HG03575 (cell line): Measurements from ENCODE around the gene RASL12.
"Not testable (repeated sequence)": the region's sequence is repeated elsewhere in the genome, so short reads cannot be mapped to it uniquely, and the experiment has no call there.

Experiments
- ATAC-seq: cut with Tn5 transposase; IDR thresholded peaks from one replicate; pipeline ENCODE4 v1.9.1; 2021; ENCODE audit not compliant: unreplicated experiment, insufficient number of reproducible peaks, low FRiP score; ENCODE audit errors: extremely low read depth

The RASL12 gene

DNA sequence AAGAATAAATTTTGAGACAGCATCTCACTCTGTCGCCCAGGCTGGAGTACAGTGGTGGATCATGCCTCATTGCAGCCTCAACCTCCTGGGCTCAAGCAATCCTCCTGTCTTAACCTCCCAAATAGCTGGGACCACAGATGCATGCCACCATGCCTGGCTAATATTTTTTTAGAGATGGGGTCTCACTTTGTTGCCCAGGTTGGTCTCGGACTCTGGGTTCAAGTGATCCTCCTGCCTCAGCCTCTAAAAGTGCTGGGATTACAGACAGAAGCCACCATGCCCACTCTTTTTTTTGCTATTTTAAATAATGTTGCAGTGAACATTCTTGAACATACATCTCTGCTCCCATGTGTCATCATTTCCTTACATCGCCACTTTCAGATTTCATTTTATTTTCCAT is 29.4 kb downstream of the RASL12 start:
- no peak for ATAC-seq

DNA sequence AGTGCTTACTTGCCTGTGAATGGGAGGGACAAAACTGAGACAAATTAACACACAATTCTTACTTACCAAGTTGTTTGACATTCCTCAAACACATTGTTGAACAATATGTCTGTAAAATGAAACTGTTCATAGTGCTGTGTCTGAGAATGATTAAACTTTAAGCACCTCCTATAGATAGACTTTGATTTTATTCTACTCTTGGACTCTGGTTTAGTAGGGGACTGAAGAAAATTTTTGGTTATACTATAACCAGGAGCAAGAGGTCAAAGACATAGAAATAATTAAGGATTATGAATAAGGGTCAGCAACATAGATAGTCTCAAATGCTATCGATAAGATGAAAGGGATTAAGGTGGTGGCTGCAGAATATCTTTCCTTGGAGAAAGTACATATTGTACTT is 30.5 kb downstream of the RASL12 start:
- no peak for ATAC-seq

DNA sequence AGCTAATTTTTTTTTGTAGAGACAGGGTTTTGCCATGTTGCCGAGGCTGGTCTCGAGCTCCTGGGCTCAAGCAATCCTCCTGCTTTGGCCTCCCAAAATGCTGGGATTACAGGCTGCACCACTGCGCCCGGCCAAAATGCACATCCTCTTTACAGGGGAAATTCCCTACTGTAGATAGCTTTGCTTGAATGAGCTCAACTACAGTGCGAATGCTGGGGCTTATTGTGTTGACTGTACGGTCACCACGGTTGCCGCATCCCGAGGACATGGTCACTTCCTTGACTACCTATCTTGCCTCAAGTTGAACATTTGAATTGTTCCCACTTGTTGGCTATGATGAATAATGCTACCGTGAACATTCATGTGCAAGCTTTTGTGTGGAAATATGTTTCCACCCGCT is 33.1 kb downstream of the RASL12 start:
- ATAC-seq, result no peak

DNA sequence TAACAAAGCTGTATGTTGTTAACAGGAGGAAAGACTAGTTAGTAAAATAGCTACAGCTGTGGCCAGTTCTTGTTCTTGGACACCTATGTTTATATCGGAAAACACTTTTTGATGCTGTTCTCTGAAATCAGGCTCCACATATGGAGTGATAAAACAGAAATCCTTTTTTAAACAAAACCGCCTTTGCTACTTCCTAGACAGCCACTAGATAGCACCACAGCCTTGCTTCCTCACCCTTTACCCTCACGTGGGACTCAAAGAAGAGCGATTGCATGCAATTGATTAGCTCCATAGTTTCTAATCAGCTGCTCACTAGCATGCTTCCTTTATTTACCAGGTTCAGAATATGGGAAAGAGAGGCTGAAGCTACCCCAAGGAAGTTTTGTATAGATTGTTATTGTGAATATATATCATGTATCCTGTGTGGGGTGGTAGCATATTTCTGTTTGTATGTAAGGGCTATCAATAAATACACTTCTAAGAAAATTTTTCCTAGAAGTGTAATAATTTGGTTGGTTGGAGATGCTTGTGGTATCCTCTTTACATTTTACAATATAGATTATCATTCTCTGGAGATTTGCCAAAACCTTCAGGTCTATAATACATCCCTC is 34.0 kb downstream of the RASL12 start:
- ATAC-seq, result no peak

DNA sequence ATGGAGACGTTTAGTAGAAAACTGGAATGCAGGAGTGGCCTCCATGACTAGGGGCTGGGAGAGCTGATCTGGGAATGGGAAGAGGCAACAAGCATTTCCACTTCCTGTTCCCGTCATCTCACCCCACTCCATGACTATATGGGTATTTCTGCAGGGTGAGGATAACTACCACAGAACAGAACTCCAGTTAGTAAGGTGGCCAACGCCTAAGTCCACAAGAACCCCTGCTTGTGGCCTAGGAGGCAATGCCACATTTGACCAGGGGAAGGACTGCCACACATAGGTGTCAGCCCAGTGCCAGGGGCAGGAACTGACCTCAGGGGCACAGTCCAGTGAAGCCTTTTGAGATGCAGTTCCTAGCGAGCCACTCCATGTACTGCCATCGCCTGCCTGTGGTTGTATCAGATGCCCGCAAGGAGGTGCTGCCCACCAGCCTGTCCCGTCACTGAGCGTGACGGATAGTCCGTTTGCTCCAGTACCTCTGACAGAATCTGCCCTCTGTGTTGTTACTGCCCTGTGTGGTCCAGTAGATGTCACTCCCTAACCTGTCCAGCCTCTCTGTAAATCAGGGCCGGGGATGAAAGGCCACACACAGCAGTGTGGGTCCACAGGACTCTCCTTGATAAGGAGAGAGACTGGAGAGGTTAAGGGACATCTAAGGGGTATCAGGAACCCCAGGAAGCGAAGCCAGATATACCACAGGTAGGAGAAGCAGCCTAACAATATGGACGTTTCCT is 34.8 kb downstream of the RASL12 start:
- no peak for ATAC-seq

DNA sequence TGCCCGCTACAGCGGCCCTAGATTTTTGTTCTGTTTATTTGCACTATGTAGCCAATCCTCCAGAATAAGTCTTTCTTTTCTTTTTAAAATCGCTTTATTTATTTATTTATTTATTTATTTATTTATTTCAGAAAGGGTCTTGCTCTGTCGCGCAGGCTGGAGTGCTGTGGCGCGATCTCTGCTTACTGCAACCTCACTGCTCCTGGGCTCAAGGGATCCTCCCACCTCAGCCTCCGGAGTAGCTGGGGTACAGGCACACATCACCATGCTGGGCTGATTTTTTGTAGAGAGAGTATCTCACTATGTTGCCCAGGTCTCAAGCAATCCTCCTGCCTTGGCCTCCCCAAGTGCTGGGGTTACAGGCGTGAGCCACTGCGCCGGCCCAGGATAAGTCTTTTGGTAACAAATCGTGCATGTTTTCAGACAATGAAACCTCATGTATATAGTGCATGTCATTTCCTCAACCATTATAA is 38.0 kb downstream of the RASL12 start:
- no peak for ATAC-seq

DNA sequence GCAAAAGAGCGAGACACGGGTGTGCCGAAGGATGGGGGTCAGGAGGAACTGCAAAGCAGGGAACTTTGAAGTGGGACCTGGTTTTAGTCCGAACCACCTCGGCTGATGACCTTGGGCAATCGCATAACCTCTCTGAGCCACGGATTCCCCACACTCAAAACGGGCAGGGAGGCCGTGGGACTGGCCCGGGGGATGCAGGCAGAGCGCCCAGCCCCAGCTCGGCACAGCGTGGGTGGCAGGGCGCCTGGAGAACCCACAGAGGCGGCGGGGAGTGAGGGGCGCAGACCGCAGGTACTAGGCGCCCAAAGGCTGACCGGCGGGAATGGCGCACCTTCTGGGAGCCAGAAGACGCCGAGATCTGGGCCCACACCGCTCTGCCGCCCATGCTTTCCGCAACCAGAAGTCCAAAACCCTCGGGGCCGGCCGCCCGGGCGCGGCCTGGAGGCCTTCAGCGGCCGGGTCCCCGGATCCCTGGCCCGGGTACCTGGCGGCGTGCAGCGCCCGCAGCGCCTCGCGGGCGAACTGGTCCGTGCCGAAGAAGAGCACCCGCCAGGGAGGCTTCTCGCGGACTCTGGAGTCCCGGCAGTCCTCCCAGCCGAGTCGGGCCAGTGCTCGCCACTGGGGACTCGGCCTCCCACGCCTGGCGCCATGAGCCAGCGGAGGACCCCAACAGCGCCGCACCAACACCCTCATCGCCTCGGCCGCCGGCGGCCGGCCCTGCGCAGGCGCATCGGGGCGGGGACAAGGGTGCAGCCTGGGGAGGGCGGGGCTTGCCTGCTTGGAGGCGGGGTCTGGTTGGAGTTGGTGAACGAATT is 38.7 kb downstream of the RASL12 start, which contains the start of gene MTFMT:
MTFMT (minus strand) TSS at position 719 of the 815 bp plus-strand sequence; CDS start at position 693, 26 bp downstream.
- ATAC-seq, result no peak

DNA sequence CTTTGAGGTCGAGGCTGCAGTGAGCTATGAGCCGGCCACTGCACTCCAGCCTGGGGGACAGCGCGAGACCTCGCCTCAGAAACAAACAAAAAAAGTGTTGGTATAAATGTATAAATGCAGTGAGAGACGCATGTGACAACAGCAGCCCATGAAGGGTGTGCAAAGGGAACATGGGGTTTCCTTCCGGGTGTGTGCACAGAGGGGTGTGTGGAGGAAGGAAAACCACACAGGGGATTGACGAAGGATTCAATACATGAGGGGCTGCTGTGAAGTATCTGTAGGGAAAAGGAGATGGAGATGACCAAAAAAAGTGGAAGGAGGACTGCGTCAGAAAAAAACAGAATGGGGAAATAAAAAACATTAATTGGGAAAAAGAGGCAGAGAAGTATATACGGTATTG is 39.5 kb downstream of the RASL12 start:
- no peak for ATAC-seq

DNA sequence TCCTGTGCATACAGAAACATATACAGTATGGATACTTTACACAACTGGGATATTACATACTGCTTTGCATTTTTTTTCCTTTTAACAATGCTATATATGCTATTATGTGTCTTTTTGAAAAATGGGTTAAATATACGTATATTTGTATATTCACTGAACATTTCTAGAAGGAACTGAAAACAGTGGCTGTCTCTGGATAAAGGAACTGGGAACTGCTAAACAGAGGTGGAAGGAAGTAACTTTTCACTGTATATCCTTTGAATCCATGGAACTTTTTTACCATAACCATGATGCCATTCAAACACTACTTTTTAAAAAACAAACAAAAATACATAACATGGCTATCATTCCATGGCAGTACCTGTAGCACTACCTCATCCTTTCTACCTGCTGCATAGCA is 40.2 kb downstream of the RASL12 start:
- ATAC-seq, result no peak

DNA sequence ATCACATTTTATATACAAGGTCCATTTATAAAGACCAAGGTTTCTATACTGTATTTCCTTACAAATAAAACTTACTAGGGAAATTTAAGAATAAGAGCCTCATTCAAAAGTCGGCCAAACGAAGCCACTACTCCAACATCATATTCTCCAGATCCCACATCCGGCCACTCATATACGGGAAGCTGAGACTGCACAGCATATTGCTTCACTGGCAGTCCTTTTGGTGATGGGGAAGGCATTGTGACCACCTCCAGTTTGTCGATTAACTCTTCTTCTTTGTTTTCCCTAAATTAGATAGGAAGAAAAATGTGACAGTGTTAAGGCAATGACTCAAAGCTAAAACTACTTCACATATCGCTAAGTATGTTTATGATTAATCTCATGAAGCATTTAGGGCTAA is 41.0 kb downstream of the RASL12 start:
- no peak for ATAC-seq

DNA sequence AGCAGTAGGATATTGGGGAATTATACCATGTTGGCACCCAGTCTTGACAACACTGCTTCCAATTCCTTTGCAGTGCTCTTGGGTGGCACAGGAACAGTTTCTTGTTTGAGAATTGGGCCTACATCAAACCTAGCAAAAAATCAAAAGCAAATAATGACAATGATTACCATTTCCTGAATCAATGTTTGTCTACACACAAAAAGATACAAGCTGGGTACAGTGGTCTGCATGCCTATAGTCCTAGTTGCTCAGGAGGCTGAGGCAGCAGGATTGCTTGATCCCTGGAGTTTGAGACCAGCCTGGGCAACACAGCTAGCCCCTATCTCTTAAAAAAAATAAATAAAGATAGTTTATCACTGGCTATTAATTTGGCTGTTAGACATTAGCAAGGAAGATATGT is 46.3 kb downstream of the RASL12 start:
- ATAC-seq, result no peak

DNA sequence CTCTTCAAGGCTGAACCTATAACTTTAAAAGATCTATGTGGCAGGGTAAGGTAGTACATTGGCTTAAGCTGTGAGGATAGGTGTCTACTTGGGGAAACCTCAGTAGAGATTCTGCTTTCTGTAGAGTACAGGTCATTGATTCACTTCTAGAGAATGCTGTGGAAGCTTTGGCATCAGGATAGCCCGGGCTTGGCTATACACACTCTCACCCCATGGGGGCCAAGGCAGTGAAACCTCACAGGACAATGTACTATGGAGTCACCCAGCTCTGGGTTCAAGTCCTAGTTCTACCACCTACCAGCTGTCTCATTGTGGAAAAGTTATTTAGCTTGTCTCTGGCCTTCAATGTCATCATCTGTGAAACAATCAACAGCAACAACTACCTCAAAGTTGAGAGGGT is 47.4 kb downstream of the RASL12 start:
- ATAC-seq, result no peak

DNA sequence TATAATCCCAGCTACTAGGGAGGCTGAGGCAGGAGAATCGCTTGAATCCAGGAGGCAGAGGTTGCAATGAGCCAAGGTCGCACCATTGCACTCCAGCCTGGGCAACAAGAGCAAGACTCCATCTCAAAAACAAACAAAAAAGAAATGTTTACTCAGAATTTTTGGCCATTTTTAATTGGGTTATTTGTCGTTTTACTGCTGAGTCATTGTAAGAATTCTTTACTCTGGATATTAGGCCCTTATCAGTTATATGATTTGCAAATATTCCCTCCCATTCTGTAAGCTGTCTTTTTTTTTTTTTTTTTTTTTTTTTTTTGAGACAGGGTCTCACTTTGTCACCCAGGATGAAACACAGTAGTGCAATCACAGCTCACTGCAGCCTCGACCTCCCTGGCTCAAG is 56.6 kb downstream of the RASL12 start:
- not testable (repeated sequence) for ATAC-seq

DNA sequence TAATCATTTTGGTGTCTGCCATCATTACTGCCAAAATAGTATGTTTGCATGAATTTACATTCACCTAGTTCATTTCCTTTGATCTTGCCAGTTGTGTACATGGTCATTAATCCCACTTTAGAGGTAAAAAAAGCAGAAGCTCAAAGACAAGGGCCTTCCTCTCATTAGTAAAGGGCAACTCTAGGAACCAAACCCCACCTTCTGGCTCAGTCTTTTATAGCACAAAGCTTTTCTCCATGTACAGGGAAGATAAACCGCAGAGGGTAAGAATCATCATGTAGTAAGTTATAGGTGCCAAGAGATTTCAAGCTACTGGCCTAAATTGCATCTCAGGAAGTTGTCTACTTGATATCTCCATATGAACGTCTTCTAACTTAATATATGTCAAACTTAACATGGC is 58.8 kb downstream of the RASL12 start:
- ATAC-seq, result no peak

DNA sequence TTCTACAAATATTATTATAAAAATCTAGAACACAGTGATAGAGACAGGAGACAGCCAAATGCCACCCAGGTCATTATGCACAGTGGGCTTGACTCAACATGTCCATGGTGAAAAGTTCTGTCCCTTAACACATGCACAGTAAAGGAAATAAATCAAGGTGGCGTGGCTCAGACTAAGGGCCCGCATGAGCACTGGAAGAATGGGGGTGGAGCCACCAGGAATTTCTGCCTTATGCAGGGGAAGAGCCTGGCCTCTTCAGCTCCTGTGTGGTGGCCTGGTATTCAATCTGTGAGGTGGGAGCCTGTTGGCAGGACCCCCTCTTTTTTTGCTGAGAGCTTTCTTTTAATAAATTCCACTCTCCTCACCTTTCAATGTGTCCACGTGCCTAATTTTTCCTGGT is 60.9 kb downstream of the RASL12 start:
- no peak for ATAC-seq

DNA sequence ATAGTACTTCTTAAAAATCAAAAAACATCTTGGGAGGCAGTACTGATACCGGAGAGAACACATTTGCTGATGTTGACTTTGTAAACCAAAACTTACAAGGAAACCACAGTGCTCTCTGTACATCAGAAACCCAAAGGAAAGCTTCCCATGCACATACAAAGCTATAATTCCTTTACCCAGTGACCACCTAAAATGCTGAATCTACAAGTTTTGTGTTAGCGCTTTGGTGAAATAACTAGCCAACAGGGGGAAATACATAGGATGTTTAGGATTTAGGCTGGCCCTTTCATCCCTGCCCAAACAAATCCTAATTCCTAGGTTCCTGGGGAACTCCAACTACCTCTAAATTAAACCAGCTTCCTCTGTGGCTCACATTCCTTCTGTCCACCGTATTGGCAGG is 62.8 kb downstream of the RASL12 start:
- ATAC-seq, result no peak
